ENCODE data around the gene KRT5.

KRT5 gene

DNA sequence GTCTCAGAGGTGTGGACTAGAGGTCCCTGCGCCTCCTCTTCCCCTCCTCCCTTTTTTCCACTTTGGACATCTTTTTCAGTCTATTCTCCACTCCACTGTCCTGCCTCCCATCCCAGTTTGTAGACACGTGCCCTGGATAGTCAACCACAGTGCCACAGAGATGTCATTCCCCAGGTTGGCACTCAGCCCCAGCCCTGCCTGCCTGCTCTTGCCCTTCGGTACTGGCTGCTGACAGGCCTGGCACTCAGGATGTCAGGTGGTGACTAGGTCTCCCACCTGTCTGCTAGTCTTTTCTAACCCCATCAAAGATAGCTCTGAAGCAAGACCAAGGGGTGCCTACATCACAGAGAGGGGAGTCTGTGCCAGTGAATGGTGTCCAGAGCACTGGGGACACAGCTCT, 16.9 kb upstream of the KRT5 start:
- DNase-seq (ENCODE audit: low read depth in 1 of 2, low spot score in 1 of 2), result no peak

- DNase-seq (ENCODE audit: low read depth in 1 of 2, low spot score in 1 of 2), result no peak
These were observed 15.4 kb upstream of the KRT5 start for GRCh38 chr12:52535574-52535973.

- DNase-seq (ENCODE audit: low read depth in 1 of 2, low spot score in 1 of 2), result no peak
These were observed 14.3 kb upstream of the KRT5 start for GRCh38 chr12:52534482-52534881.

DNA sequence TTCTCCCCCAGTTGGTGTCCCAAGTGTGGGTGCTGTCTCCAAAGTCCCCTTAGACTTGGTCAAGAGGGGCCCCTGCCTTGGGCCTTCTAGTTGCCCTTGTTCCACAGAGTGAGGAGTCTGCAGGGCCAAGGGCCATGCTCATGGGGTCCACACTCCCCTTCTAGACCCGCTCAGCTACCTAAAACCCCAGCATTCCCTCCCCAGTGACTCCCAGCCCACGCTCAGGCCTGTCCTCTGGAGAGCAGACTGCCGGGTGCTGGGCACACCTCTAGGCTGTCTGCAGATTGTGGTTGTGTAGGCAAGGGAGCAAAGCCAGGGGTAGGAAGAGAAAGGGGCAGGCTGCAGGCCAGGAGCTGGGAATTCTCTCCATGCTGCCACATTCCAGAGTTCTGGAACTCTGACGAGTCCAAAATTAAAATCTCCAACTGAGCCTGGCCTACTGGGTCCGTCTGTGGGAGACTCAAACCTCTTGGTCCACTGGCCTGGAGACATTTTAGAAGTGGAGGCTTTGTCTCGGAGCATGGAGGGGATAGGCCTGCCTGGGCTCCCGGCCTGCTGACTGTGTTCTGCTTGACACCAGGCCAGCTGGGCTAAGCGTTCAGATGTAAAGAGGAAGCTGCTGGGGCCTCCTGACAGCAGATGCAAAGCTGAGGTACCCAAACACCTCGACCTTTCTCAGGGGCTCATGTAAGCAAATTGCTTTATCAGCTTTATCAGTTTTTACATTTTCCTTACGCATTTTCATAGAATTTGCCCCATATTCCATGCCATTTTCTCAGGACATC, 13.7 kb upstream of the KRT5 start:
- DNase-seq (ENCODE audit: low read depth in 1 of 2, low spot score in 1 of 2), result no peak

DNA sequence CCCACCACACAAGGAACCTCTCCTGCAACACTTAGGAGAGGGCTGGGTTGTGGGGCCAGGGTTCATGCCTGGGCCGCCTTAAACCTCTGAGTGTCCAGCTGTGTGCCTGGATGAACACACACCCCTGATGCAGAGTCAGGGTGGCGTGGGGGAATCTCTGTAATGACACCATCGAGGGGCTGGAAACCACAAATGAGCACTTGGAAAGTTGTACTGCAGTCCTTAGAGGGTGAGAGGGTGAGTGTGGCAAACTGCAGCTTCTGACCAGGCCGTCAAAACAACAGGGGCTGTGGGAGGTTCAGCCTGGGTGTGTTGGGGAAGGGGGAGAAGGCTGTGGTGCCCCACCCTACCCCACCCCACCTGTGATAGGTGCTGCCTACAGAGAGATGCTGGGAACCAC, 12.4 kb upstream of the KRT5 start:
- no peak for DNase-seq (ENCODE audit: low read depth in 1 of 2, low spot score in 1 of 2)

GRCh38 chr12:52531566-52532300, 11.5 kb upstream of the KRT5 start:
- no peak for DNase-seq (ENCODE audit: low read depth in 1 of 2, low spot score in 1 of 2)

DNA sequence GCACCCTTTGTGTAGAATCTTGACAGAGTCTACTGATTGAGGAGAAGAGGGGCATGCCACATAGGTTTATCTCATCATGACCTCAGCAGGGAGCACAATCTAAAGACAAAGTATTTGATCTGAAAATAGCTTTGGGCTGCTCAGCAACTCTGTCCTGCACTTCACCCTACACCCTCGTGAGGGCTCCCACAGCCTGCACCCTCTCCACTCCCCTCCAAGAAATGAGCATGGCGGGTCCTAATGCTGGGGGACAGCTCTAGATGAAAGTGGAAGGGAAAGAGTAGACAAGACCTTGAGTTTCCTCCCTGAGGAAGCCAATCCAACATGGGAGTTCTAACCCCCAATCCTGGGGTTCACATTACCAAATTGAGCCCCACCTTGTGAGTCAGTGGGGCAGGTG, 10.7 kb upstream of the KRT5 start:
- no peak for DNase-seq (ENCODE audit: low read depth in 1 of 2, low spot score in 1 of 2)

GRCh38 chr12:52530366-52530765, 10.2 kb upstream of the KRT5 start:
- DNase-seq (ENCODE audit: low read depth in 1 of 2, low spot score in 1 of 2), result no peak

- no peak for DNase-seq (ENCODE audit: low read depth in 1 of 2, low spot score in 1 of 2)
These were observed 9.7 kb upstream of the KRT5 start for GRCh38 chr12:52529846-52530245.

GRCh38 chr12:52529417-52529816, 9.2 kb upstream of the KRT5 start:
- no peak for DNase-seq (ENCODE audit: low read depth in 1 of 2, low spot score in 1 of 2)

DNA sequence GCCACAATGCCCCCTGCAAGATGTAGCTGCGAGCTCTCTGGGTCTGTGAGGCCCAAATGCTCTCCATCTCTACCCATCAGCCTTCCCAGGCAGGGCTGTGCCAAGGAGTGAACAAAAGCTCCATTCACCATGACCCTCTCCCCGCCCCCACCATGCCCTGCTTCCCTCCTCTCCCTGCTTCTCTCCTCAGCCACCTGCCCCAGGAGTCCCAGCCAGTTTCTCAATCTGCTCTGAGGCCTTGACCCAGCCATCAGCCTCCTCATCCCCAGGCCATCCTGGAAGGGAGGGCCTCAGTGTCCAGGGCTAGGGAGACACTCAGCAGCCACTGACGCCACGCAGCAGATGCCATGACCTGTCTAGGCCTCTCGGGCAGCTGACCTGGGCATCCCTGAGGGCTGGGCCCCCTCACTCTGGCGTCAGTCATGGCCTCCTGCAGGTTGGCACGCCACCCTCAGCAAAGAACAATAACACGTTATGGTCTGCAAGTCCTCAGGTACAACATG, 8.5 kb upstream of the KRT5 start:
- DNase-seq (ENCODE audit: low read depth in 1 of 2, low spot score in 1 of 2), result no peak

GRCh38 chr12:52527121-52527800, 7.1 kb upstream of the KRT5 start:
- DNase-seq (ENCODE audit: low read depth in 1 of 2, low spot score in 1 of 2), result no peak

DNA sequence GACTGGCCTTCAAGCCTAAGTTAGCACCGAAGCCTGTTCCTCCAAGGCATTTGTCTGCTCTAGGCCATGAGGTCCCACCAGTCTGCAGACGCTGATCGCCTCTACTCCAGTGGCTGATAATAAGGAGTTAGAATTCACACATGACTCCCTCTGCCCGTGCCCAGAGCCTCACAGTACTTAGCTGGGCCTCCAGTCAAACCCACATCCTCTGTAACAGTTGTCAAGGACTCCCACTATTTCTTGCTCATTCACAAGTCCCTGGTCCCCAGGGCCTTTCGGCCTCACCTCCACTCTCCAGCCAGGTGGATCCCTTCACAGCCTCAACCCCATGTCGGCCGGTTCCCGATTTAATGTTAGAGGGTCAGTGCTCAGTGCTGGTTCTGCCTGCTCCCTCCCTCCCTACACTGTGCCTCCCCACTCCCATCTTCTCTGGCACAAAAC, 6.3 kb upstream of the KRT5 start:
- no peak for DNase-seq (ENCODE audit: low read depth in 1 of 2, low spot score in 1 of 2)

DNA sequence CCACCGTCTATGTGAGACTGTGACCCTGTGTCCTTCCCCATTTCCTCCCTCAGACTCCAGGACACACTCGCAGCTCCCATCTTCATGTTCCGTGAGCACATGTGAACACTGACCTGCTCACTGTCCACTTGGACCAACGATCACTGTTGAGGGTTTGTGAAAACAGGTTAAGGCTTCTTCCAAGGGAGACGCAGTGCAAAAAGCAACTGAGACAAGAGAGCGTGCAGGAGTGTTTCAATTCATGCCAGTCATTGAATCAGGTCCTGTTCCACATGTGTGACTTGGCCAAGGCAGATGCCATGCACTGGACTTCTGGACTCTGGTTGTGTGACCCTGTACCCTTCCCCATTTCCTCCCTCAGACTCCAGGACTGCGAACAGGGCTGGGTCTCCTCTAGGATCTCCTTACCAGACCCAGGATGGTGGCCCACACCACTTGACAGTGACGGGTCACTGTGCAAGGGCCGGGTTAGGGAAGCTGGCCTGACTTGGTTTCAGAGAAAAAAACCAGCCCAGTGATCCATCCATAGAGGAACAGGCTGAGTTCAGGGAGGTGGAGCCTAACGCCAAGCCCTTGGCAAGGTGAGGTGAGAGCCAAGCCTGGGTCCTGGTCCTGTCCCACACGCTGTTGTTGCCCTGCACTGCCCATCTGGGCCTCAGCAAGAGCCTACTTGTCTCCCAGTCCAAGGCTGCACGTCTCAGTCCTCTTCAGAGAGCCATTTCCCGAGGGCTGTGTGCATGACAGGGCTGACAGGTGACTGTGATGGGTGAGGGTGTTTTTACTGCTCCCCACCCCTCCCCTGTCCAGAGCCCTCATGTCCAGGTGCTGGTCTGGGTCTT, 5.7 kb upstream of the KRT5 start:
- no peak for DNase-seq (ENCODE audit: low read depth in 1 of 2, low spot score in 1 of 2)

DNA sequence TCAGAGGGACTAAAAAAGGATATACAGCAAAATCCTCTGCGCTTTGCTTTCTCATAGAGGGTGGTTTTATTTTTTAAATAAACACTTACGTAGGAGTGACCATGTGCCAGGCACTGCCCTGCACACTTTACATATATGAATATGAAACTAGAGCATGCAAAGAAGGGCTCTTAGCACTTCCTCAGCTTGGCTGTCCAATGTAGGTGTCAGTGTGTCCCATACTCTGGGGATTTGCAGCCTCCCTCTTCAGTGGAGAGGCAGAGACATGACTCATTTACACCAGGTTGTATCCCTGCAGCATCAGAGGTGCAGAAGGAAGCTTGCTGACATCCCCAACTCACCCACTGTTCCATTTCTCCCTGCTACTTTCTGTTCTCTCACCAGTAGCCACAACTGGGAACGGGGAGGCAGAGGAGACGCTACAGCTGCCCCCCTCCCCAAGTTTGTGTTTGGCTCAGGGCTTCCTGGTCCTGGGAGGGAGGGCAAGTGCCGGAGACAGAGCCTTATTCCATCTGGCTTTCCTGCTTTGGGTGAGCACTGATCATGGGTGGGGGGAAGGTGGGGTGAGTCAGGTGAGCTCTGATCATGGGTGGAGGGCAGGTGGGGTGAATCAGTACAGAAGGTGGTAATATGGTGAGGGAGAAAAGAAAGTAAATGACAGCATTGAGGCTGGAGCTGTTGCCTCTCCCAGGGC, 4.9 kb upstream of the KRT5 start:
- no peak for DNase-seq (ENCODE audit: low read depth in 1 of 2, low spot score in 1 of 2)

- no peak for DNase-seq (ENCODE audit: low read depth in 1 of 2, low spot score in 1 of 2)
These were observed 4.2 kb upstream of the KRT5 start for GRCh38 chr12:52524241-52524897.

GRCh38 chr12:52523824-52524223, 3.6 kb upstream of the KRT5 start:
- DNase-seq (ENCODE audit: low read depth in 1 of 2, low spot score in 1 of 2), result no peak

DNA sequence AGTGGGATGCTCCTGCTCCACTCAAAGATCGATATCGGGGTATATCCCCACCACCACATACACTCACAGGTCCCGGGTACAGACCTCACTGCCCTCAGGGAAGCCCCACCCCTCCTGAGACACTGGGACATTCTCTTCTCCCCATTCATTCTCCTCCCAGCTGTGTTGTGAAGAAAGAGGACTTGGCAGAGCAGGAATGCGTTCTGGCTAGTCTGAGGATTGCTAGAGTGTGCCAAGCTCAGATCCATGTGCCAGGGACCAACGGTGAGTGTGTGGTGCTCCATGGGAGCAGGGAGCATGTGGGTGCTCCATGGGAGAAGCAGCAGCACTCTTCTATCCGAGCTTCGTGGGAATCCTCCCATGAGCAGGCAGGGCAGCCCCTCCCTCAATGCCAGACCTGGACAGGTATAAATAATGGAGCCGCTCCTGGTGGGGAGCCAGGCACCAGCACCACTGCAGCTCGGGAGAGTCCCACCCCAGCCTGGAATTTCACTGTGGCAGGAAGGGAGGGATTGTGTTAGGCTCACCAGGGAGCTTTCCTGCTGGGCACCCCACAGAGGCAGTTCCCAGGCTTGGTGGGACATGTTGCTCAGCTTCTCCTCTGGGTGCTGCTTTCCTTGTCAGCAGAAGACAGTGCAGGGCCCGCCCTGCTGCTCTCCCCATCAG, 2.3 kb upstream of the KRT5 start:
- DNase-seq (ENCODE audit: low read depth in 1 of 2, low spot score in 1 of 2), result no peak

GRCh38 chr12:52521568-52522266, 1.5 kb upstream of the KRT5 start:
- DNase-seq (ENCODE audit: low read depth in 1 of 2, low spot score in 1 of 2), result no peak
